ENCODE data around the gene DIAPH1.
A peak's percentile ranks its signal among the peaks of the same experiment; 100 is the strongest.
"Not testable (repeated sequence)": the region's sequence is repeated elsewhere in the genome, so short reads cannot be mapped to it uniquely, and the experiment has no call there.

Gene DIAPH1

DNA sequence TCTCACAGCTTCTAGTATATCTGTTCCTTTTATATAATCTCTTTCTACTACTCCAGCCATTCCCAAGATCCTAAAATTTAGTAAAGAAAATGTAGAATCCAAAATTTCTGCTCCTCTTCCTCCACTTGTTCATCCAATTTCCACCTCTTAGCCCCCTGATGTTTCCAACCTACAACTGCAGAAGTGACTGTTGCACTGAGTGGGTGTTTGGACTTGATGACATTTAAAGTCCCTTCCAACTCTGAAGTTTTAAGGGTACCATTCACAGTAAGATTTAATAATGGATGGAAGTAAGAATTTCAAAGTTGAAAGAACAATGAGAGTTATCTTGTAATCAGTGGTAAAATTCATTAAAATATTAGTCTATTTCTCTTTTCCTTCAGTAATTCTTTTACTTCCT, 5.5 kb downstream of the DIAPH1 start:
- no peak for DNase-seq (ENCODE audit: low read depth in 2 of 2, low spot score in 1 of 2)

DNA sequence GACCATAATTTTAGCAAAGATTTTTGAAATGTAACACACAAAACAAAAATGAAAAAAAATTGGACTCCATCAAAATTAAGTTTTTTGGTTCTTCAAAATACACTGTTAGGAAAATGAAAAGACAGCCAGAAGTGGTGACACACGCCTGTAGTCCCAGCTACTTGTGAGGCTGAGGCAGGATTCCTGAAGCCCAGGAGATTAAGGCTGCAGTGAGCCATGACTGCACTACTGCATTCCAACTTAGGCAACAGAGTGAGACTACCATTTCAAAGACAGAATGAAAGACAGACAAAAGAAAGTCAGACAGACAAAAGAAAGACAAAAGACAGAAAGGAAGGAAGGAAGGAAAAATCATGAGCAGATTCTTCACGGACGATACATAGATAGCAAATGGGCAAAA, 7.5 kb downstream of the DIAPH1 start:
- DNase-seq (ENCODE audit: low read depth in 2 of 2, low spot score in 1 of 2), result no peak

DNA sequence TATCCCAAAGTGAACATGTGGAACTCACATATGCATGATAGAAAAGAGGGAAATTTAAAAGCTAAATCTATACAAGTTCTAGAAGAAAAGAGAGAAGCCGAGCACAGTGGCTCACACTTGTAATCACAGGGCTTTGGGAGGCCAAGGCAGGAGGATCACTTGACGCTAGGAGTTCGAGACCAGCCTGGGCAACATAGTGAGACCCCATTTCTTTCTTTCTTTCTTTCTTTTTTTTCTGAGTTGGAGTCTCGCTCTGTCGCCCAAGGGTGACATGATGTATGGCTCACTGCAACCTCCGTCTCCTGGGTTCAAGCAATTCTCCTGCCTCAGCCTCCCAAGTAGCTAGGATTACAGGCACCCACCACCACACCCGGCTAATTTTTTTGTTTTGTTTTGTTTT, 8.9 kb downstream of the DIAPH1 start:
- DNase-seq (ENCODE audit: low read depth in 2 of 2, low spot score in 1 of 2), result not testable (repeated sequence)

DNA sequence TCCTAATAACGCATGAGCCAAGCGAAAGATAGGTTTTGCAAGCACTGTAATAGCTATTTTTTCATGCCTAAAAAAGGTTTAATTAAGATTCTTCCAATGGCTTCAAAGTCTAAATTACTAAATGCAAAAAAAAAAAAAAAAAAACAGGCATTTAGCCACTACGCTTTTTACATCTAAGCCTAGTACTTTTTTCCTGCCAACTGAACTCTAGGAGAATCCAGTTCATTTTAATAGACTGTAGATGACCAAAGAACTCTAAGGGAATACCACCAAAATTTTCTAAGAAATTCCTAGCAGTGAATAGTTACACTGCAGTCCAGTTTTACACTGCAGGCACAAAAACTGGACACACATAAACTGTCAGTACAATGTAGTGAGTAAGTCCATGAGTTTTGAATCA, 9.8 kb downstream of the DIAPH1 start:
- DNase-seq (ENCODE audit: low read depth in 2 of 2, low spot score in 1 of 2), result no peak

DNA sequence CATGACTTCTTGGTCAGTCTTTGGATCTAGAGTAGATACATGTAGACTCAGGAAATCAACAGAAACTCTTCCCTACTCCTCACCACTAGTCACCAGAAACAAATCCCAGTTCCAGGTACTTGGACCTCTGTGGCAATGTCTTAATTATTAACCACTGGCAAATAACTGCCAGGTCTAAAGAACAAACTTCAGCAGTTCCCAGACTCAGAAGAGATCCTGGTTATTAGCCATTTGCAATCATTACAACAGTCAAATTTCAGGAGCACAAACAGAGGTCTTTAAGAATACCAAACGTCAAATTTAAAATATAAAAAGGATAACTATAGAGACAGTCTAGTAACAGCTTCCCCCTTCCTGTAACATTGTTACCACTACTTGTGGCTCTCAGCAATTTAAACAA, 10.2 kb downstream of the DIAPH1 start:
- DNase-seq (ENCODE audit: low read depth in 2 of 2, low spot score in 1 of 2), result no peak

- no peak for DNase-seq (ENCODE audit: low read depth in 2 of 2, low spot score in 1 of 2)
Observed at GRCh38 chr5:141608046-141608445, 10.8 kb downstream of the DIAPH1 start.

DNA sequence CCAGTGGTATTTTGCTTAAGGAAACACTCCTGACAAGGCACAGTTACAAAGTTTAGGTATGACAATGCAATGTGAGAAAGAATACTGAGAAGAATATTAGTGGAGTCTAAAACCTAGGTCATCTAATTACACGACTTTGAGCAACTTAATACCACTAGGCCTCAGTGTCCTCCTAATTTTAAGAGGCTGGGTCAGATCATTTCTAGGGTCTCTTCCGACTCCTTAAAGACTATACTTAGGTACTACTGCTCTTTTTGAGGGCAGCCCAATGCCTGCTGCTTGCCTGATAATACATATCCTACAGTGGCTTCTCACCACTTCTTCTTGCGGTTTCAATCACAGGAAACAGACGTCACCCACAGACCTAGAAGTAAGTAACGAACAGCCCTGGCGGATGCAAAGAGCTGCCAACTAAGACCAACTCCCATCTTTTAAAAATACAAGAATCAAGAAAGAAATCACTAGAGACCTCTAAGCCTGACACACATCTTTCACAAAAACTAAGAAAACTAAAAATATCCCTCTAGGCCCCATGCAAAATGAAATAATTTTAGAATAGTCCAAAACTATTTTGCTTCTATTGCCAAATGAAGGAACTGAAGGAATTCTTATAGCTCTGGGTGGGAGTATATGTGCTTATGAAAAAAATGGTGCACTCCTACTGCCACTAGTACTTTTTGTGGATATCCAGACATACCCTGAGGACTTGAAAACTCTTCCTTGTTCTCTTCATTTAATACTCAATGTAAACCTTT, 13.1 kb downstream of the DIAPH1 start:
- peak; percentile 43 to 52 for DNase-seq (ENCODE audit: low read depth in 2 of 2, low spot score in 1 of 2)

- no peak for DNase-seq (ENCODE audit: low read depth in 2 of 2, low spot score in 1 of 2)
Observed at GRCh38 chr5:141603923-141604717, 14.7 kb downstream of the DIAPH1 start.

GRCh38 chr5:141602606-141603005, 16.2 kb downstream of the DIAPH1 start:
- no peak for DNase-seq (ENCODE audit: low read depth in 2 of 2, low spot score in 1 of 2)

- DNase-seq (ENCODE audit: low read depth in 2 of 2, low spot score in 1 of 2), result no peak
Observed at GRCh38 chr5:141598391-141599345, 20.1 kb downstream of the DIAPH1 start.

- DNase-seq (ENCODE audit: low read depth in 2 of 2, low spot score in 1 of 2), result no peak
Observed at GRCh38 chr5:141597814-141598213, 21.0 kb downstream of the DIAPH1 start.

- DNase-seq (ENCODE audit: low read depth in 2 of 2, low spot score in 1 of 2), result no peak
Observed at GRCh38 chr5:141597394-141597793, 21.4 kb downstream of the DIAPH1 start.

GRCh38 chr5:141596867-141597266, 21.9 kb downstream of the DIAPH1 start:
- DNase-seq (ENCODE audit: low read depth in 2 of 2, low spot score in 1 of 2), result no peak

GRCh38 chr5:141590127-141590526, 28.7 kb downstream of the DIAPH1 start:
- DNase-seq (ENCODE audit: low read depth in 2 of 2, low spot score in 1 of 2), result no peak

GRCh38 chr5:141586246-141586645, 32.6 kb downstream of the DIAPH1 start:
- DNase-seq (ENCODE audit: low read depth in 2 of 2, low spot score in 1 of 2), result no peak

DNA sequence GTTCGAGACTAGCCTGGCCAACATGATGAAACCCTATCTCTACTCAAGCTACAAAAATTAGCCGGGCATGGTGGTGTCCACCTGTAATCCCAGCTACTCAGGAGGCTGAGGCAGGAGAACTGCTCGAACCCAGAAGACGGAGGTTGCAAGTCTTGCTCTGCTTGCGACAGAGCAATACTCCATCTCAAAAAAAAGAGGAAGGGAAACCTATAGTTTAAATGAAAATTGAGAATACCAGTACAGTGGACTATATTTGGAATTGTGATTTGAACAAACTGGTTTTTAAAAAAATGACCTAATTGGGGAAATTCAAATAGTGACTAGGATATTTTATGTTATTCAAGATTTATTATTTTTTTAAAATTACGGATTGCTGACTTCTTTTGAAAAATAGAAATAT, 33.2 kb downstream of the DIAPH1 start:
- no peak for DNase-seq (ENCODE audit: low read depth in 2 of 2, low spot score in 1 of 2)

DNA sequence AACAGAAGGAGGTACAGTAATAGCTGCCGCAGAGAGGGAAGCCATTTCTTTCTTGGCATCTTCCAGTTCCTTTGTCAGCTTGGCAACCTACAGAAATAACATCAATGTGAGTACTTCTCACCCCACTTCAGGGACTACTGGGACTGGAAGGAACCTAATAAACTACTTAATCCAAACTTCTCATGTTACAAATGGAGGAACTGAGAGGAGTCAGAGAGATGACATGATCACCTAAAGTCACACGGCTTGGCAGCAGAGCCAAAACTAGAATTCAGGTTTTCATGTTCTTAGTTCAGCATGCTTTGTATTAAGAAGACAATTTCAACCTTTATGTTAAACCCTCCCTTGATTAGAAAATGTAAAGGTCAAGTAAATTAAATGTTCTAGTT, 44.7 kb downstream of the DIAPH1 start:
- DNase-seq (ENCODE audit: low read depth in 2 of 2, low spot score in 1 of 2), result no peak

DNA sequence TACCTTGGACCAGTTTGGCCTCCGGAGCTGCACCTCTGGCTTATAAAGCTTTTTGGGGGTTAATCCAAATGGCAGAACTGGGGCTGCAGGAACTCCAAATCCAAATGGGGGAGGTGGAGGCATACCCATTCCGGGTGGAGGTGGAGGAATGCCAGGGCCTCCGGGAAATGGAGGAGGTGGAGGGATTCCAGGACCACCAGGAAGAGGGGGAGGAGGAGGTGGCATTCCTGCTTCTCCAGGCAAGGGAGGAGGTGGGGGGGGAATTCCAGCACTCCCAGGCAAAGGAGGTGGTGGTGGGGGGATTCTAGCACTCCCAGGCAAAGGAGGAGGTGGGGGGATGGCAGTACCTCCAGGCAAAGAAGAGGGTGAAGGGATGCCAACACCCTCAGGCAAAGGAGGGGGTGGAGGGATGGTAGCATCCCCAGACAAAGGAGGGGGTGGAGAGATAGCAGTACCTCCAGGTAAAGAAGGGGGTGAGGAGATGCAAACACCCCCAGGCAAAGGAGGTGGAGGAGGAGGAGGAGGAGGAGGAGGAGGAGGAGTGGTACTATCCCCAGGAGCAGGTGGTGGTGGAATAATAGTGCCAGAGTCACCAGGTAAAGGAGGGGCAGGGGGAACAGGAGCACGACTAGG, 45.2 kb downstream of the DIAPH1 start:
- DNase-seq (ENCODE audit: low read depth in 2 of 2, low spot score in 1 of 2), result no peak

GRCh38 chr5:141570655-141571054, 48.1 kb downstream of the DIAPH1 start:
- DNase-seq (ENCODE audit: low read depth in 2 of 2, low spot score in 1 of 2), result no peak

- DNase-seq (ENCODE audit: low read depth in 2 of 2, low spot score in 1 of 2), result no peak
Observed at GRCh38 chr5:141567513-141568117, 51.2 kb downstream of the DIAPH1 start.

All from stimulated activated CD8-positive, alpha-beta memory T cell treated with anti-CD3 and anti-CD28 coated beads, Interleukin-4, amount 100 ng/mL, for 4 hours (primary cell).